HG03159 (cell line): ENCODE results near the gene NREP.
A peak's percentile ranks its signal among the peaks of the same experiment; 100 is the strongest.

Experiments used
- ATAC-seq: cut with Tn5 transposase; IDR thresholded peaks from one replicate; pipeline ENCODE4 v1.9.1; 2021; ENCODE audit warnings: mild to moderate bottlenecking, moderate library complexity; ENCODE audit not compliant: unreplicated experiment

NREP gene

GRCh38 chr5:111765613-111766571 is 8.9 kb upstream of the NREP start:
- ATAC-seq, result no peak

DNA sequence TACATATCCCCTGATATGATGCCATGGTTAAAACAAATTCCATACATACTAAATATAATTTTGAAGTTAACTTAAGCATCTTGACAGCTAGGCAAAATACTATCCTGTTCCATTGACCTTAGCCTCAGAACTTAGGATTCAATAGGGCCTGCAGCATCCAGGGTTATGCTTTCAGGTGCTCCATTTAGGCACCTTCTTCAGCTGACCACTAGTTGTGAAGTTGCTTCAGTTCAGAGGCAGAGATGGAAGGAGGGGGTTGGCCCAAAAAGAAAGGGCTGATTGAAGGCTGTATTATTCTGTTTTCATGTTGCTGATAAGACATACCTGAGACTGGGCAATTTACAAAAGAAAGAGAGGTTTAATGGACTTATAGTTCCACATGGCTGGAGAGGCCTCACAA is 7.0 kb upstream of the NREP start:
- no peak for ATAC-seq

DNA sequence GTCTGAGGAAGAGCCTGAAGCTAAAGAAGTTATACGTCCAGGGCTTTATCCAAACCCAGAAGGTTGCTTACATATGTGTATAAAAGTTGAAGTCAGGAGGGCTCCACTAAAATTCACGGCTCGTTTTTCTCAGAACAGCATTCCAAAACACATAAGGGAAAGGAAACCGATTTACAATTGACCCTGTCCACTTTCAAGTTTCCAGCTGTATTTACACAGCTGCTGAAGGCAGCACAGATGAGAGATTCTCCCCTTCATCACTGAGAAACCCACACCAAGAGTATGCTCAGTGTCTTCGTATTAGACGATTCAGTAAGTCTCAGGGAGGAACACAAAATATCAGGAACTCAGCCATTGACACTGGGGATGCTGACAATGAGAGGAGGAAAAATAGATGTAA is 5.9 kb upstream of the NREP start:
- no peak for ATAC-seq

GRCh38 chr5:111758284-111758628 is 1.3 kb upstream of the NREP start:
- no peak for ATAC-seq

GRCh38 chr5:111757355-111758283 is 625 bp upstream of the NREP start:
- peak; percentile 77 for ATAC-seq

GRCh38 chr5:111755942-111756381 is 1.0 kb downstream of the NREP start:
- ATAC-seq, result no peak

GRCh38 chr5:111755345-111755941 is 1.6 kb downstream of the NREP start:
- ATAC-seq, result no peak

GRCh38 chr5:111753884-111754589 is 3.0 kb downstream of the NREP start:
- no peak for ATAC-seq

DNA sequence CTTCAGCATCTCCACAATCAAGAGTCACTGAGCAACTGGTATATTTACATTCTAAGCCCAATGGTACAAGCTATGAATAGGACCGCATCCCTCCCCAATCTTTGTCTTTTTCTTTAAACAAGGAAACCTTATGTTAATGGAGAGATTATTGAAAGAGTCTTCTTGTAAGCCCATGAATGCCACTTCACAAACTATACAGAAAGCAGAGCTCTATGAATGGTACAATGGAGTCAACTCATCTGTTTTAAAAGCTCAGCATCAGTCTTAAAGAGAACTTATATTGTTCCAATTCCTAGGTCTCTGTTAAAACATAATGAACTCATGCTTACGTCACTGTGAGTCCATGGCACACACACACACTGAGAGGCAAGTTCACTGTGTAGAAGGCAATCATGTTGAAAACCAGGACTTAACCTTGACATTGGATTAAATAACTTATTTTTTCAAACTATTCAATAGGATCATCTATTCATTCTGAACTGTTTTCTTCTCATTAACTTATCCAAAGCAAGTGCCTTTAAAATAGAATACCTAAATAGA is 4.5 kb downstream of the NREP start:
- ATAC-seq, result no peak

GRCh38 chr5:111749303-111750026 is 7.5 kb downstream of the NREP start:
- ATAC-seq, result no peak

- ATAC-seq, result no peak
These were observed 8.7 kb downstream of the NREP start for GRCh38 chr5:111748304-111748763.

DNA sequence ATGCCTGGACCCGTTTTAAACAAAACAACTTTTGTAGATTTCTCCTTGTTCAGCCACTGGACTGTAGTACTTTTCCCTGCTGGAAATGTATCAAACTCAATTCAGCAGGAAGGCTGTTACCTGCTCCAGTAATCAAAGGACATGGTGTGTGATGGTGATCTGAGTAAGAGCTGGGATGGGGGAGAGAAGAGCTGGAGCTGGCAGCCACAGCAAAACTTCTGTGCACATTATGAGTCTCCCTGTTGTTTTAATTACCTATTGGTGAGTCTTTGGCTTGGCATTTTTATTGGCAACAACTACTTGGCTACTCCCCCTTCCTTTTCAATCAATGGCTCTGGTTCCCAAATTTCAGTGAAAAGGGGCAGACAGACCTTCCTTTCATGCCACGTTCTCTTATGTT is 9.7 kb downstream of the NREP start:
- ATAC-seq, result no peak

DNA sequence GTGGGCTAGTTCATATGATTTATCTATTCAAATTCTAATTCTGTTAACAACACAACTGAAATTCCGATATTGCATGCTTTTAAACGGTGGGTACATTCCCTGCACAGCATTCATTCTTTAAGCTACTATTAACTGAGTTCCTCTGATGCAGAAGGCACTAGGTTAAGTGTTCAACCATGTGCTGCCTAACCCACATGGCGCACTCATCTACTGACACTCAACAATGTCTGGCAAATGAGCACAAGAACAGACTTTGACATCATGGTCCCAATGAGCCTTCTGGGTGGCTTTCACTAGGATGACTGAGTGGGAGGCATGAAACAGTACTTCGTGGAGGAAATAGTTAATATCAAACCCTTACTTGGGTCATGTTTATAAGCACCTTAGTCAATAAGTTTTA is 10.2 kb downstream of the NREP start:
- no peak for ATAC-seq

GRCh38 chr5:111745075-111745739 is 11.8 kb downstream of the NREP start:
- ATAC-seq, result no peak

DNA sequence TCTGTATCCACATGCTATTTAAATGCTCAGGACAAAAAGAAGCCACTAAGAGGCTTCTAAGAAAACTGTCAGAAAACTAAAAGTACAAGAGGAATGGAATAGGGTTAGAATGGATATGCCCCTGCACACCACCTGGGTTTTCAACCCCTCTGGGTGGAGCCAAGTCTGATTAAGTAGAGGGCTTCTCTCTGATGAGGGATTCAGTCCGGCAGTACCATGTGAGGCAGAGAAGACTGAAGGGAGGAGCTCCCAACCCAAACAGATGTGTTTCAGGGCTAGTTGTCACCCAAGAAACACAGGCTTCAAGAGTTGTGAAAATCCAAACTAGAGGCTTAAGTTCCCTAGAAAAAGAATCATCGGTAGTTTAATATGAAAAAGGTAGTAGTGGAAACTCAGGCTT is 12.5 kb downstream of the NREP start:
- no peak for ATAC-seq

DNA sequence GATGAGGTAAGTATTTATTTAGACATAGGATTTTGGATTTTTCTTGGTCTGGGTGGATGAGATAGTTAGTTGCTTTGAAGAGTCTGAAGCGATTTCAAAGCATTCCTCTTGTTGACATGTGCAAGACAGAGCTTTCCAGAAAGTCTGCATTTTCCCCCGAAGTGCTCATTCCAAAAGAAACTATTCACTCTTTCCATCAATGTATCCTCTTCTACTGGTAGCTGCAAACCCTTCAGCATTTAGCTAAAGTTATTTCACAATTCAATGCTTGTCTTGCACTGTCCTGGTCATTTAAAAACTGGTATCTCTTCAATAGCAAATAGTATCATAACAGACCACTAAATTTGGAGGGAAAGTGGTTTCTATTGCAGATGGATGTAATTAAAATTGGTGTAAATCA is 13.0 kb downstream of the NREP start:
- no peak for ATAC-seq

DNA sequence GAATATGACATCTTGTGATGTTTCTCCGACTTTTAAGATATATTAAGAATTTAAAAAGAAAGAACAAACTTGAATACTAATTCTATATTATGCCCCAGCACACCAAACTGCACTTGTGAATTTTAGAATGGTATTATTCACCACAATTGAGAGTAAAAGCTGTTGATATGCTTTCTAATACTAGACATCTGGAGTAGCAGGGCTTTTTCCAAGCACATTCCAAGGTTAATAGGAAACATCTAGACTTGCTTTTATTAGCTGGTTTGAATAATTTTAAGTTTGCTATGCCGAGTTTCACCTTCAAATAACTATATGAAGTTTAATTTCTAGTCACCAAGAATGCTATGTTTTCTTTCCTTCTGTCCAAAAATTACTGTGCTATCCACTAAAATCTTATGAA is 13.5 kb downstream of the NREP start:
- ATAC-seq, result no peak

DNA sequence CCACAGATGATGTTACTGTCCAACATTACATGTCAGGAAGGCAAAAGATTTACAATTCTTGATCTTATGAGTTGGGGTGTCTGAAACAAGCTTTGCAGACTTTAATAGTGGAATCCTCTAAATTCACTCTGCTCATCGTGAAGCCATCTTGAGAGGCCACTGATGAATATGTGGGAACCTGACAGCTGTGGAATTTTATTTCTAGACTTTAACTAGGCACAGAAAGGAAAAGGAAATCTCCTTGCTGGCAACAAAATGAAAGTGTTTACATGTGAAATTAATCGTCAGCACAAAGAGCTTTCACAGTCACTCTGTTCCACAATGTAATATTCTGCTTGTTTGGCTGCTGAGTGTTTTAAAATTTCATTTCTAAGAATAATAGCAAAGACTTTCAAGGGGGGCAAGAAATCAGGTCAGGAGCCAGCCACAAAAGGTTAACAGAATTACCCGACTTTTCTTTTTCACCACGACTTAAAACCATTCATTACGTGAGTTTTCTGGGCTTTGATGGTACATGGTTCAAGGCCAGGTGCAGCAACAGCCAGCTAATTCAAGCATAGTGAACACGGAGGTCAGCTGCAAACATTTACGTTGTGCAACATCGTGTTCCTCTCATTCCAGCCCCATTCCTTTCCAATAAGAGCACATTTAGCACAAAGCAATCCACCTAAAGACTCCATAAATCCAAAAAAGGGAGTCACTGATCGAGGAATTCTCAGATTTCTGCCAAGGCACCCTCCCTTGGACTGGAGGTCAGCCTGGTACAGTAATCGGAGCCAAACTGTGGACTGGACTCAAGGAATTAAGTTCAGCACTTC is 14.6 kb downstream of the NREP start:
- no peak for ATAC-seq
